Epidermal melanocyte (primary cell): ENCODE results near the gene RIN1.
"Not testable (repeated sequence)": the region's sequence is repeated elsewhere in the genome, so short reads cannot be mapped to it uniquely, and the experiment has no call there.

ENCODE experiments used
- DNase-seq: peaks from one replicate; pipeline ENCODE4 v3.0.0; 2011; ENCODE audit warnings: low spot score; ENCODE audit not compliant: insufficient read length

The RIN1 gene

GRCh38 chr11:66320748-66321147 lies 15.5 kb downstream of the RIN1 start:
- DNase-seq = not testable (repeated sequence)

- DNase-seq = not testable (repeated sequence)
Observed at GRCh38 chr11:66320289-66320688, 15.9 kb downstream of the RIN1 start.

GRCh38 chr11:66318600-66318970 lies 17.6 kb downstream of the RIN1 start:
- DNase-seq = no peak

DNA sequence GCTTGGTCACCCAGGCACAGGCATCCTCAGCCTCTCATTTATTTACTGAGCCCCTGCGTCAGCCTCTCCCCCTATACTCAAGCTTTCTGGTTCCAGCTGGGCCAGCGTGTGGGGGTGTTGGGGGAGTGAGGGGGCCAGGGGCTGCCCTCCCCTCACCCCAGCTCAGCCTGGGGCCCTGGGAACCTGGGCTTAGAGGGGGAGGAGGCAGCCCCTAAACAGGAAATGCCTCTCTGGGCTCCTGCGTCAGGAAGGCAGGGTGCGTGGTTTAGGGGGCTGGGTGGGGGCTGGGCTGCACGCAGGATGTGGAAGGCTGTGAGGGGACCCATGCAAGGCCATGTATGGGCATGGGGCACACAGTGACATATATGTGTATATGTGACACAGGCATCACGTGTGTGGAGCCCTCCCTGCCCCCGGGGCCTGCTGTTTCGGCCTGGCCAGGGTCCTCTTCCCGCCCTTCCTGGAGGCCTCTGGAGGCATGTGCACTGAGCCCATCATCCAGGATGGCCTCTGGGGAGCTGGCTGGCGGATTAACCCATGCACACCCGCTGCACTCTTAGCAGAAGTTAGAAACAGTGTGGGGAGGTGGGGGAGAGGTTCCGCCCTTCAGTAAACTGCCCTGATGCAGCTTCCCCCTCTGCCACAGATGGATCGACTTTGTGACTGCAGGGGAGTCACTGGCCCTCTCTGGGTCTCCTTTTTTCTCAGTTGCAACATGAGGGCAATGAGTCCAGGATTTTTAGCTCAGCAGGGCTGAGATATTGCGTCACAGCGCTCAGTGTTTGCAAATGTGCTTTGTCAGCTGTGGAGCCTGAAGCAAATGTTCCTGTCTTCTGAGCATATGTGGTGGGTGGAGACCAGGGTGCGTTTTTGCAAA lies 18.3 kb downstream of the RIN1 start:
- DNase-seq = peak; percentile 73

DNA sequence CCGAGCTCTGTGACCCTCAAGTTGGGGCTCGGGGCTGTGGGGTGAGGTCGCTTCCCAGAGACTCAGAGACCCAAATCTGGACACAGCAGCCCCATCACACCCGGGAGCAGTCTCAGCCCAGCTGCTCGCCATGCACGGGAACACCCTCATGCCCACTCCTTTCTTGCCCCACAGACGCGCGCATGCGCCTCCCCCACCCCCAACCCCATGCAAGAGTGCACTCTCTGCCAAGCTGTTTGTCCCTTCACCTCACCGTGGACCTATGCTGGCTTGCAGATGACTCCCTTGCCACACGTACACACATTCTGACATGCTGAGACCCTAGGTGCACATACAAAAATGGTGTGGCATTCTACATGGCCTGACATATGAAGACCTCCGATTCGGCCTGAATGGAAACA lies 18.9 kb downstream of the RIN1 start:
- no peak for DNase-seq

DNA sequence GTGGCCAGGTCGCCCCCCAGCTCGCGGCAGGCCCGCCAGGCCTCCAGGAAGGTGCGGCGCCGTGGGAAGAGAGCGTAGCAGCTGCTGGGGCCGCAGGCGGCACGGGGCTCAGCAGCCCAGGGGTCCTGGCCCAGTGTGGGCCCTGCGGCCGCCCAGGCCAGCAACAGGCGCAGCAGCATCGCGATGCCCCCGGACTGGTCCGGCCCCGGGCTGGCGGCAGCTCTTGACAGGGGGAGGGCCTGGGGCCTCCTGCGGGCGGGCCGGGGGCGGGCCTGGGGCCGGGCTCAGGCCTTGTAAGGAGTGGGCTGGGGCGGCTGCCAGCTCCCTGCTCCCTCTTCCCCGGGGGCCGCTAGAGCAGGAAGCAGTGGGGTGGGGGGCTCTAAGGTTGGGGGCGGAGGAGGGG lies 19.4 kb downstream of the RIN1 start, which contains the start of gene CD248:
TSS of gene CD248 (minus strand) at position 196 of the 403 bp plus-strand sequence. CDS start at position 179, 17 bp downstream.
- no peak for DNase-seq

DNA sequence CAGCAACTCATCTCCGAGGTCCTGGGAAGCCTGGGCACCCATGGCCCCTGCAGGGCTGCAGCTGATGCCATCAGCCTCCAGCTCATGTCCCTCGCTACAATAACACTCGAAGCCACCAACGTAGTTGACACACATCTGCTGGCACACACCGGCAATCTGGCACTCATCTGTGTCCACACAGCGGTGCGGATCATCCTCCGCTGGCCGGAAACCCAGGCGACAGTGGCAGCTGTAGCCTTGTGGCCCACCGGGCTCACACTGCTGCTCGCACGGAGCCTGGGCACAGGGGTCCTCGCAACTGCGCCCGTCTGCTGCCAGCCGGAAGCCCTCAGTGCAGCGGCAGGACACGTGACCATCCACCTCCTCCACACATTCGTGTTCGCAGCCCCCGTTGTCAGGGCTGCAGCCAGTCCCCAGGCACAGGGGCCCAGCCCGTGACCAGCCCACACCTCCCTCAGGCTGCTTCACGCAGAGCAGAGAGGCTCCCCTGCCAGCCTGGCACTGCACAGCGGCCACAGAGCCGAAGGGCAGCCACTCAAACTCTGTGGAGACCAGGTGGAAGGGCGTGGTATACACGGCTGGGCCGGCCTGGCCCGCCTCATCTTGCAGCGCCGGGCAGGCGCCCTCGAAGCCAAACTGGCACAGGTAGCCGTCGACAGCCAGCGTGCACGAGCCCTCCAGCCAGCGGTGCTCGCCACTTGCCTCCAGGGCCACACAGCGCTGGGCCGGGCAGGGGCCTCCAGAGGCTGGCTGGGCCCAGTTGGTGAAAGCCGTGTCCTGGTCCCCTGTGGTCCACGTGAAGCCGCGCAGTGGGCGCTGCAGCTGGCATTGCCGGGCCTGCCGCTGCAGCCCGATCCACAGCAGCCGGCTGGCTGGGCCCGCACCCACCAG lies 20.1 kb downstream of the RIN1 start:
- DNase-seq = no peak

DNA sequence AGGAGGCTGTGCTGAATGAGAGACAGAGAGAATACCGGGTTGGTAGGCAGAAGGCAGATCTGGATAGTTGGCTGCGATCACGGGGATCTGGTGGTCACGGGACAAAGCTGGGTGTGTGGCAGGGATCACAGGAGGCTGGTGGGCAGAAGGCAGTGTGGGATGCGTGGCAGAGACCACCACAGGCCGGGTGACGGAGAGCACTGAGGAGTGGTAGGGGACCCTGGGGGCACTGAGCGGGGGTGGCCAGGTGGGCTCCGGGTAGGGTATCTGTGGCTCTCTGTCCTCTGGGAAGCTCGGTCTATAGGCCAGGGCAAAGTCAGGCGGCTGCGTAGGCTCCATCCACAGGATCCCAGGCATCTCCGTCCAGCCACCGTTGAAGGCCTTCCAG lies 20.7 kb downstream of the RIN1 start:
- DNase-seq = no peak

DNA sequence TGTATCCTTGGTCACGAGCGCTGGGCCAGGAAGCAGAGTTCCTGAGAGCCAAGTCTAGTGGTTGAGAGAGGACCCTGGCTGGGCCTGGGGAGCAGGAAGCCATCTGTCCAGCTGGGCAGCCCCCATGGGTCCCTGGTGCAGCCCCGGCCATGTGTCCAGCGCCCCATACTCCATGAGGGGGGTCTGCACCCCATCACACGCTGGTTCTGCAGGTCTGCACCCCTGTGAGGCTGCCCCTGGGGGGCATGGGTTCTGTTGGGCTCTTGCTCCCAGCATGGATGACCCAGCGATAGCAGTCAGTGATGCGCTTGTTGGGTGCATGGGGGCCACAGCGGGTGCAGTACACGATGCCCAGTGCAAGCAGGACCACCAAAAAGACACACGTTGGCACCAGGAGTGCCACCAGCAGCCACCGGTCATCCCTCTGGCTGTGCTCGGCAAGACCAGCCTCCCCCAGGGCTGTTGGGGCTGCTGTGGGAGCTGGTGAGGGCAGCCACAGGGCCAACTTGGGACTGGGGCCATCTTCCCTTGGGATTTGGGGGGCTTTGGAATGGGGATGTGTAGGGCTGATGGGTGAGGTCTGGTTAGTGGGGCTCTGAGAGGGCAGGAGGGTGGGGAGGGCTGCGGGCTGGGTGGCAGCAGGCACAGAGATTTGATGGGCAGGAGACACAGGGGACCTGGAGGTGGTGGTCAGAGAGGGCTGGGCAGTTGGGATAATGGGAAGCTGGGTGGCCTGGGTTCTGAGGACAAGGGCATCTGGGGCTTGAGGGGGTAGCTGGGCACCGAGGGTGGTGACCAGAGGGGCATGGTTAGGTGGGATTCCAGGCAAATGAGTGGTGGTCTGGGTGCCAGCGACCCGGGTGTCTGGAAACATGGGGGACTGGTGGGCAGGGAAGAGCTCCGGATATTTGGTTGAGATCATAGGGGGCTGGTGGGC lies 21.4 kb downstream of the RIN1 start:
- DNase-seq = no peak

- no peak for DNase-seq
Observed at GRCh38 chr11:66314186-66314501, 22.1 kb downstream of the RIN1 start.

DNA sequence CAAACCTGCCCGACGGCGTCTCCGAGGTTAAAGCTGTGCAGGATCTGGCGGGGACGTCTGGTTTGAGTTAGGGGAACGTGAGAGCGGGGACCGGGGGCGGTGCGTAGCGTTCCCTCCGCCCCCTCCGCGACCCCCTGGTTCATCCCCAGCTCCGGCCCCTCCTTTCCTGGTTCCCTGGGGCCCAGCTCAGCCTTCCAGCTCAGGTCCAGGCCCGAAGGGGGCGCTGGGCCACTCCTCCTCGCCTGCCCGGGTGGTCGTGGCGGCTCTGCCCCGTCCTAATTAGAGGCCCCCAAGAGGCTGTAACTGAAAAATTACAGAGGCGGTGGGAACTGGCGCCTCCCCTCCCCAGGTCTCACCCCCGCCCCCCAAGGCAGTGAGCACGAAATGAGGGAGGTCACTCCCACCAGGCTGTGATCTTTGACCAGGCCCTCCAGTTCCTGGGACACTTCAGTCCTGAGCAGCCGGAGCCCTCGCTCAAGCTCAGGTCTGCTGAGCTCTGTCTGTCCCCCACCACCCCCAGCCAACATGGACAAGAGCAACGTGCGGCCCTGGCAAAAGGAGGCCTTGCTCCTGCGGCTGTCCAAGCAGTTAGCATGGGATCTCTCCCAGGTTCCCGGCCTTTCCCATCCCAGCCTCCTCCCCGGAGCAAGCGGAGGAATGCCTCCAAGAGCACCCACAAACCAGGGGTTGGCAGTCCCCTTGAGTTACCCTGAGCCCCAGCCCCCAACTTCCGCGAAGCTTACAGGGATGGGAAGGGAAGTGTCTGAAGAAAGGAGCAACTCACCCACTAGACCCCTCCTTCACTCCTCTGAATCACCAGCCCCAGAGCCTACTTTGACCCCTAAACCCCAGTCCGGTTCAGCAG lies 22.7 kb downstream of the RIN1 start:
- DNase-seq = no peak

DNA sequence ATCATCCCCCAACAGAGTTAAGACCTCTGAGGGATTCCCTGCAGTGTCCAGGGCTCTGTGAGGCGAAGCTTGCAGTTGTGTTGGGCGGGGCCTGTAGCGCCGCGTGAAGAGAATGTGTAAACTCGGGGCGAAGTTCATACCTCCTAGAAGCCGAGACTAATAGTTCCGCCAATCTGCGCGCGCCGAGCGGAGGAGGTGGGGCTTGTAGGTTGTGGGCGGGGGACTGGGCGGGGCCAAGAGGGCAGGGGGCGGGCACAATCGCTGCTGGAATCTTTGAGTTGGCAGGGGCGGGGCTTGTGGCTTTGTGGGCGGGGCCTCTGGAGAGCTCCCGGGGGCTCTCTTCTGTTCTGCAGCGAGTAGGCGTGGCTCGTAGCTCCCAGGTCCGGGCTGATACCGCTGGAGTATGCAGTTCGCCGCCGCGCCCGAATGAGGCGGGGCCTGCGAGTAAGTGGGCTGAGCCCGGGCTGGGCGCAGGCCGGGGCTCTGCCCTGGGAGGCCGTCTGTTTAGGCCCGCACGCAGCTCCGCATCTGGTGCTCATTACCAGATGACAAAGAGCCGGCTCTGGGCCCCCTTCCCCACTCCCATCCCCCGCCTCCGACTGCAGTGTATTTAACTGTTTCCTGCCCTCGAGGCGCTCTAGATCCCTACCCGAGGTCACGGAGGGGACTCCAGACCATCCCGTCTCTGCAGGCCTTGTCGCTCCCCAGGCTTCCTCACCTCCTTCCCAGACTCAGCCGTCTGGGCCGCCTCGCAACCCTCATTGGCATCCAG lies 23.5 kb downstream of the RIN1 start:
- DNase-seq = peak; percentile 95

GRCh38 chr11:66311965-66312548 lies 24.2 kb downstream of the RIN1 start:
- peak; percentile 66 for DNase-seq

- DNase-seq = no peak
Observed at GRCh38 chr11:66311470-66311964, 24.7 kb downstream of the RIN1 start.

DNA sequence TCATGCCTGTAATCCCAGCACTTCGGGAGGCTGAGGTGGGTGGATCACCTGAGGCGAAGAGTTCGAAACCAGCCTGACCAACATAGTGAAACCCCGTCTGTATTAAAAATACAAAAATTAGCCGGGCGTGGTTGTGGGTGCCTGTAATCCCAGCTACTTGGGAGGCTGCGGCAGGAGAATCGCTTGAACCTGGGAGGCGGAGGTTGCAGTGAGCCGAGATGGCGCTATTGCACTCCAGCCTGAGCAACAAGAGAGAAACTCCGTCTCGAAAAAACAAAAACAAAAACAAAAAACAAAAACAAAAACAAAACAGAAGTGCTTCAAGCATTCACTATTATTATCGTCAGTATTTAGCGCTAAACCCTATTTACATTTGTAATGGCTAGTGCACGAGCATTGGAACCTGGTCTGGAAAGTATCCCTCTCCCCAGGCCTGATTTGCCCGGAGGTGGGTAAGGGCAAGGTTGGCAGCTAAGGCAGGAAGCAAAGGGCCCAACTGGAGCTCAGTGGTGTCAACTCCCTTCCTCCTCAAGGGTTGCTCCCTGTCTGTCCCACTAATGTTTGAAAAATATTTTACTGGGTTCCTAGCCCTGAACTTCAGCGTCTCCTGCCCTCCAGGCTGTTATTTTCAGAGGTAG lies 25.3 kb downstream of the RIN1 start:
- DNase-seq = not testable (repeated sequence)

DNA sequence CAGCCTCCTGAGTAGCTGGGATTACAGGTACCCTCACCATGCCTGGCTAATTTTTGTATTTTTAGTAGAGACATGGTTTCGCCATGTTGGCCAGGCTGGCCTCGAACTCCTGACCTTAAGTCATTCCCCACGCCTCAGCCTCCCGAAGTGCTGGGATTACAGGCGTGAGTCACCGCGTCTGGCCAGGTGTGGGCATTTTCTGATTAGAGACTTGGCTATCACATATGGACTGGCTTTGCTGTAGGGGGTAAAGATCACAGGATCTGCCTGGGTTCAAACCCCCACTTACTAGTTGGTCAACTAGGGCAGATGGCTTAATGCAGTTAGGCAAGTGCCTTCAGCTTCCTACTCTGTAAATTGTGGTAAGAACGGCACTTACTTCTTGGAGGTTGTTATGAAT lies 25.9 kb downstream of the RIN1 start:
- DNase-seq = no peak

- no peak for DNase-seq
Observed at GRCh38 chr11:66309475-66309874, 26.8 kb downstream of the RIN1 start.

- no peak for DNase-seq
Observed at GRCh38 chr11:66302656-66303055, 33.6 kb downstream of the RIN1 start.

- DNase-seq = no peak
Observed at GRCh38 chr11:66299186-66299585, 37.0 kb downstream of the RIN1 start.
